Activated naive CD4-positive, alpha-beta T cell treated with anti-CD3 and anti-CD28 coated beads, Interleukin-2, amount 10 ng/mL, durations not matched to agents 5 hours and 36 hours (primary cell): ENCODE results near the gene BNIP1. TPM values are rescaled to one million over a fixed set of nuclear protein-coding genes. Genes with fewer than 3 reads are reported as not detected.

Experiments
- total RNA-seq, 2 experiments: library from RNA; stranded (reverse); gene quantifications; one replicate each; pipeline ENCODE4 v1.2.3, GENCODE V29; 2021

The BNIP1 gene, protein sequence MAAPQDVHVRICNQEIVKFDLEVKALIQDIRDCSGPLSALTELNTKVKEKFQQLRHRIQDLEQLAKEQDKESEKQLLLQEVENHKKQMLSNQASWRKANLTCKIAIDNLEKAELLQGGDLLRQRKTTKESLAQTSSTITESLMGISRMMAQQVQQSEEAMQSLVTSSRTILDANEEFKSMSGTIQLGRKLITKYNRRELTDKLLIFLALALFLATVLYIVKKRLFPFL
- 10 to 100 TPM; 13.1 to 15.0 TPM for total RNA-seq

DNA sequence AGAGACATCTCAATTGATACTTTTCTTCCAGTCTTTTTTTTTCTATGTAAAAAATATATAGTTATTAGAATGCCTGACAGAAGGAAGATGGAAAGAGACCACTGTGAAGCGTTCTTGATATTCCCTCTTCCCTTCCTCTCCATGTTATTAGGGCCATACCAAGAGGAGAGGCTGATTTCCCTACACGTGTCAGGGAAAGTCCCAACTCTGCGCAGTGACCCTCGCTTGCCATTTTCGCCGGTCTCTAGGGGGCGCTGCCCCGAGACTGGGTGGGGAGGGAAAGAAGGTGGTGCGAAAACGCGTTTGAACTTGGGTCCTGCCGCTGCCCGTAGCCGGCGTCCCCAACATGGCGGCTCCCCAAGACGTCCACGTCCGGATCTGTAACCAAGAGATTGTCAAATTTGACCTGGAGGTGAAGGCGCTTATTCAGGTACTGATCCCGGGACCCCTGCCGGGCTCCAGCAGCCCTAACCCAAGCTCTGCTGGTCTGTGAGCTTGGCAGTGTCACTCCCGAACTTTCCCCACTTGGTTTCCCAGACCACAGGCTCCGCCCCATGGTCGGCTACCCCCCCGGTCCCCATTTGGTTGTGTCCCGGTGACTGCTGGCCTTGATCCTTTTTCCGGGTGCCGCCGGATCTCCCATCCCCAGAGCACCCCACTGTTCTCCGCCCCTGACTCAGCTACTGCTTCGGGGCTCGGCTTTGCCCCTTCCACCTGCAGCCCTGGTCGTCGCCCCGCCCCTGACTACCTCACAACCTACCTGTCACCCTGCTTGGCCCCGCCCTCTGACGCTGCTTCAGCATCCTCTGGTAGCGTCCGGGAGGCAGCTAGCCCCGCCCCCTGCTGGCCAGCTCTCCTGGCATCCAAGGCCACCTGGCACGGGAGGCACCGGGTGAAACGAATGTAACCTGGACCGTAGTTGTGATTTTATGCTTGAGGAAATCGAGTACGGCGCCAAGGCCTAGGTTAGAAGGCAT, at the start of gene BNIP1:
Gene BNIP1, plus strand, starts transcription at position 332 of the 977 bp plus-strand sequence. Its CDS starts 15 bp downstream, at position 347.

Other genes starting within 250 kb of the BNIP1 start
- 10 to 100 TPM; 30.7 to 32.4 TPM for gene RPL26L1, start 185.1 kb upstream of the BNIP1 start, total RNA-seq
- gene ATP6V0E1, start 160.8 kb upstream of the BNIP1 start, total RNA-seq = 100 to 1,000 TPM; 136 to 146 TPM
- 10 to 100 TPM; 23.8 to 26.4 TPM for gene CREBRF, start 88.2 kb upstream of the BNIP1 start, total RNA-seq
- not detected for gene NKX2-5, start 90.7 kb downstream of the BNIP1 start, total RNA-seq
- 10 to 100 TPM; 20.3 to 23.6 TPM for gene STC2, start 183.9 kb downstream of the BNIP1 start, total RNA-seq